A673 (cell line): Measurements from ENCODE around the gene PCED1B. TPM values are rescaled to one million over a fixed set of nuclear protein-coding genes. Genes with fewer than 3 reads are reported as not detected.

ENCODE experiments used
- BruUV-seq: library from RNA; stranded (reverse); fragments of 400-500 nt; replicated peaks from 2 replicates; lab custom pipeline; 2021; lab: Mats Ljungman, UMichigan
- CTCF ChIA-PET: fragments of 300-600 bp; sonication (Branson Sonifier 250); formaldehyde crosslinking; loops from one replicate; lab custom pipeline; 2022; ENCODE audit warnings: antibody characterized with exemption; lab: Charles Lee
- POLR2A ChIA-PET: fragments of 300-600 bp; sonication (Branson Sonifier 250); formaldehyde crosslinking; loops from one replicate; lab custom pipeline; 2022; ENCODE audit warnings: antibody characterized with exemption; ENCODE audit not compliant: low non-redundant PET; lab: Charles Lee
- DNase-seq: peaks from one replicate; pipeline ENCODE4 v3.0.0-alpha.2; 2015; ENCODE audit warnings: low spot score
- H3K27ac ChIP-seq: fragments of 200-600 bp; sonication (generic); 2 replicates; pipeline ENCODE4 v1.5.1; 2016; ENCODE audit warnings: mixed run types, low read depth, mild to moderate bottlenecking, mixed read lengths, antibody characterized with exemption, low read length; ENCODE audit not compliant: poor library complexity, severe bottlenecking
- H3K27me3 ChIP-seq: fragments of 200-600 bp; sonication (generic); replicated peaks from 2 replicates; pipeline ENCODE4 v1.6.1; 2017; ENCODE audit warnings: mixed run types, low read depth, mild to moderate bottlenecking, mixed read lengths, antibody characterized with exemption, low read length; ENCODE audit not compliant: insufficient read depth, poor library complexity
- H3K36me3 ChIP-seq: fragments of 200-600 bp; sonication (generic); 2 replicates; pipeline ENCODE4 v1.6.1; 2016; ENCODE audit warnings: mixed run types, mild to moderate bottlenecking, mixed read lengths, antibody characterized with exemption, low read length; ENCODE audit not compliant: insufficient read depth, poor library complexity, severe bottlenecking
- H3K4me1 ChIP-seq: fragments of 200-600 bp; sonication (generic); 2 replicates; pipeline ENCODE4 v1.6.1; 2017; ENCODE audit warnings: mixed run types, mild to moderate bottlenecking, mixed read lengths, antibody characterized with exemption, low read length; ENCODE audit not compliant: insufficient read depth, poor library complexity, severe bottlenecking
- H3K4me3 ChIP-seq: fragments of 200-600 bp; sonication (generic); 2 replicates; pipeline ENCODE4 v1.5.1; 2016; ENCODE audit warnings: low read depth, mixed run types, mild to moderate bottlenecking, mixed read lengths, low read length; ENCODE audit not compliant: poor library complexity, severe bottlenecking
- H3K9me3 ChIP-seq: fragments of 200-600 bp; sonication (generic); 2 replicates; pipeline ENCODE4 v1.6.1; 2016; ENCODE audit warnings: mixed run types, low read depth, mild to moderate bottlenecking, mixed read lengths, antibody characterized with exemption, low read length; ENCODE audit not compliant: poor library complexity, severe bottlenecking
- EZH2 ChIP-seq: fragments of 200-600 bp; sonication (generic); IDR thresholded peaks from 2 replicates; pipeline ENCODE4 v1.6.1; 2017; ENCODE audit warnings: borderline replicate concordance, low read depth, mild to moderate bottlenecking, mixed read lengths, antibody characterized with exemption, low read length; ENCODE audit not compliant: poor library complexity, severe bottlenecking
- intact Hi-C: fragments of 100-400 bp; cut with micrococcal nuclease; formaldehyde crosslinking; loops from one replicate; pipeline ENCODE4 v1.10.0; 2022; ENCODE audit not compliant: unreplicated experiment
- total RNA-seq: library from RNA; stranded (reverse); gene quantifications from 2 replicates; pipeline ENCODE4 v1.2.3, GENCODE V29; 2021
- TF ChIP-seq, protein P1 (sequence below): fragments of 300-800, 200-600 bp; sonication (generic); conservative IDR thresholded peaks from 2 replicates; pipeline ENCODE4 v1.5.1; 2017; ENCODE audit warnings: low read depth, mild to moderate bottlenecking, antibody characterized with exemption, low read length, moderate library complexity, mixed read lengths

Gene PCED1B
- total RNA-seq, 1 experiment from 2014 or later = 3.1 TPM

DNA sequence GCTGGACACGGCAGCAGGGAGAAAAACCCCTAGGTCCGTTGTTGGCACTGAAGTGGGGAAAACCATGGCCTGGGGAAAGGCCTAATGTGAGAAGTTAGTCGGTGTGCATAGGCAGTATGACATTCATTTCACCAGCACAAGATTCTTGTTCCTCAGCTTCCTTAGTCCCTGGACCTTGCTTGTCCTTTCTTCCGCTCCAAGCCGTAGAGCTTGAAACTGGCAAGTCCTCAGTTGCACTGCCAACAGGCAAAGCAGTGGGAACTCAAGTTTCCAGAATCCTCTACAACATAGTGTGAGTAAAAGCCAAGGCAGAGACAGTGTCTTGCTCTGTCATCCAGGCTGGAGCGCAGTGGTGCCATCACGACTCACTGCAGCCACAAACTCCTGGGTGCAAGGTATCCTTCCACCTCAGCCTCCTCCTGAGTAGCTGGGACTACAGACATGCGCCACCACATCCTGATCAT lies 138.8 kb downstream of the PCED1B start:
- no peak for DNase-seq
- H3K36me3 ChIP-seq = no peaks in the 10 kb centered on the region
- no TSS peak for BruUV-seq
- intact Hi-C loops = no loop called here
- no peaks in the 10 kb centered on the region for H3K27me3 ChIP-seq
- no peak for TF ChIP-seq EZH2
- TF ChIP-seq, protein P1, sequence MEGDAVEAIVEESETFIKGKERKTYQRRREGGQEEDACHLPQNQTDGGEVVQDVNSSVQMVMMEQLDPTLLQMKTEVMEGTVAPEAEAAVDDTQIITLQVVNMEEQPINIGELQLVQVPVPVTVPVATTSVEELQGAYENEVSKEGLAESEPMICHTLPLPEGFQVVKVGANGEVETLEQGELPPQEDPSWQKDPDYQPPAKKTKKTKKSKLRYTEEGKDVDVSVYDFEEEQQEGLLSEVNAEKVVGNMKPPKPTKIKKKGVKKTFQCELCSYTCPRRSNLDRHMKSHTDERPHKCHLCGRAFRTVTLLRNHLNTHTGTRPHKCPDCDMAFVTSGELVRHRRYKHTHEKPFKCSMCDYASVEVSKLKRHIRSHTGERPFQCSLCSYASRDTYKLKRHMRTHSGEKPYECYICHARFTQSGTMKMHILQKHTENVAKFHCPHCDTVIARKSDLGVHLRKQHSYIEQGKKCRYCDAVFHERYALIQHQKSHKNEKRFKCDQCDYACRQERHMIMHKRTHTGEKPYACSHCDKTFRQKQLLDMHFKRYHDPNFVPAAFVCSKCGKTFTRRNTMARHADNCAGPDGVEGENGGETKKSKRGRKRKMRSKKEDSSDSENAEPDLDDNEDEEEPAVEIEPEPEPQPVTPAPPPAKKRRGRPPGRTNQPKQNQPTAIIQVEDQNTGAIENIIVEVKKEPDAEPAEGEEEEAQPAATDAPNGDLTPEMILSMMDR = no peak
- no peak overlapping the region for H3K27ac ChIP-seq
- ChIA-PET POLR2A (no interaction called here), CTCF (no interaction called here)
- H3K4me1 ChIP-seq = peaks cover 8% of the 10 kb centered on the region
- no peak overlapping the region for H3K4me3 ChIP-seq
- H3K9me3 ChIP-seq = no peaks in the 10 kb centered on the region

DNA sequence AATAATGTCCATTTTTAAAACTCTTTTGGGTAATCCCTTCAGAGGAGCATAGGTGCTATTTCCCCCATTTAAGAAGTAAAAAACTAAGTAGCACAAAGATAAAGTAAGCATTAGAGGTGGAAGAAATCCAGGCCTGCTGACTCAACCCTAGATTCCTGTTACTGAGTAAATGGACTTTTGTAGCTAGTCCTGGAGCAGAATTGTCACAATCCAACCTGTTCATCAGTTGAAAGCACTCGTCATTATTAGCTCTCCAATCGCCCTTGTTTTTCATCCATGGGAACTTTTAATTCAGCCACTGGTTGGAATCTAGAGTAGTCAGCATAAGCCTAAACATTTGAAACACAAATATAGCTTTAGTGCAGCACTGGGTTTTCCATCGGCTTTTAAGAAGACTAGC lies 139.8 kb downstream of the PCED1B start:
- CTCF ChIA-PET = no interaction called here

DNA sequence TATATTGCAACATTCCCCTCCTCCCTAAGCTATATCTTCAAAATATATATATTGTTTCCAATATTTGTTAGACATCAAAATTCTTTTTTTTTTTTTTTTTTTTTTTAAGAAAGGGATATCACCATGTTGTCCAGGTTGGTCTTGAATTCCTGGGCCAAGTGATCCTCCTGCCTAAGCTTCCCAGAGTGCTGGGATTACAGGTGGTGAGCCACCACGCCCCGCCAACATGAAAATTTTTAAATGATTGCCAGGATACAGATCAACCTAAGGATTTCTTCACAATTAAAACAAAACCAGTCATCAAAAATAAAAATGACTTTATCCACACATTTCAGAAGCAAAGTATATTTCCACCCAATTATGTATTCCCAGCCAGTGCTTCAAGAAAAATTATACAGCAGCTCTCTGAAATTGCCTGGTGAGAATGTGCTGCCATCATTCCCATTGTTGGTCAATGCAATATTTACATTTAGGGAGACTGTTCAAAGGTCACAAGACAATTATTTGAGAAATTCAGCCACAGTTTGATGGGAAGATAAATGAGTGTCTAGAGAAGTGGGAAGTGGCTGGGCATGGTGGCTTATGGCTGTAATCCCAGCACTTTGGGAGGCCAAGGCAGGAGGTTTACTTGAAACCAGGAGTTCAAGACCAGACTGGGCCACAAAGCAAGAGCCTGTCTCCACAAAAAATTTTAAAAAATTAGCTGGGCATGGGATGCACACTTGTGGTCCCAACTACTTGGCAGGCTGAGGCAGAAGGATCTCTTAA lies 142.0 kb downstream of the PCED1B start:
- H3K9me3 ChIP-seq = no peaks in the 10 kb centered on the region
- H3K27me3 ChIP-seq = no peaks in the 10 kb centered on the region
- H3K27ac ChIP-seq = no peak overlapping the region
- TF ChIP-seq, protein P1 = no peak
- TF ChIP-seq EZH2 = no peak
- intact Hi-C loops = loop anchor here (5.0 kb wide), 1 partner anchor 139 kb away; no protein-coding TSS in a partner anchor
- no TSS peak for BruUV-seq
- DNase-seq = no peak
- peaks cover 29% of the 10 kb centered on the region for H3K4me1 ChIP-seq
- POLR2A ChIA-PET = no interaction called here
- CTCF ChIA-PET = no interaction called here
- no peaks in the 10 kb centered on the region for H3K36me3 ChIP-seq
- no peak overlapping the region for H3K4me3 ChIP-seq

More for the DNA sequence above, 139.8 kb downstream of the PCED1B start:
- Histone ChIP-seq H3K27me3 (no peaks in the 10 kb centered on the region), H3K9me3 (no peaks in the 10 kb centered on the region), H3K4me1 (peaks cover 18% of the 10 kb centered on the region), H3K4me3 (no peak overlapping the region), H3K27ac (no peak overlapping the region), H3K36me3 (no peaks in the 10 kb centered on the region)
- POLR2A ChIA-PET = interaction anchor here (0.7 kb wide), 1 partner anchor 43 kb away, joined by 3 read pairs; no protein-coding TSS in a partner anchor
- intact Hi-C loops = no loop called here
- TF ChIP-seq, protein P1 = no peak
- no peak for TF ChIP-seq EZH2
- no TSS peak for BruUV-seq
- no peak for DNase-seq
